HFFc6 (cell line): ENCODE data around the gene BCL7C. TPM values are rescaled to one million over a fixed set of nuclear protein-coding genes. Genes with fewer than 3 reads are reported as not detected.
A peak's percentile ranks its signal among the peaks of the same experiment; 100 is the strongest.
"Not testable (repeated sequence)": the region's sequence is repeated elsewhere in the genome, so short reads cannot be mapped to it uniquely, and the experiment has no call there.

ENCODE experiments used
- DNase-seq: peaks from one replicate; pipeline ENCODE4 v3.0.0-alpha.2; 2018
- H3K27ac Mint-ChIP-seq: 2 replicates; pipeline ENCODE4 v1.8.0; 2020; ENCODE audit warnings: mild to moderate bottlenecking, mixed read lengths
- H3K27me3 Mint-ChIP-seq: 2 replicates; pipeline ENCODE4 v1.8.0; 2021; ENCODE audit warnings: mild to moderate bottlenecking, moderate library complexity, mixed read lengths; ENCODE audit not compliant: insufficient read depth
- H3K36me3 Mint-ChIP-seq: 2 replicates; pipeline ENCODE4 v1.8.0; 2021; ENCODE audit warnings: low read depth, mixed read lengths
- H3K4me1 Mint-ChIP-seq: 2 replicates; pipeline ENCODE4 v1.8.0; 2020; ENCODE audit warnings: low read depth, mixed read lengths
- H3K4me3 Mint-ChIP-seq: 2 replicates; pipeline ENCODE4 v1.8.0; 2020; ENCODE audit warnings: mild to moderate bottlenecking, moderate library complexity, mixed read lengths
- H3K9me3 Mint-ChIP-seq: 2 replicates; pipeline ENCODE4 v1.8.0; 2020; ENCODE audit warnings: mild to moderate bottlenecking, mixed read lengths
- CTCF ChIP-seq: fragments of 200-600 bp; sonication (generic); IDR thresholded peaks from 2 replicates; pipeline ENCODE4 v1.5.0; 2021; ENCODE audit warnings: antibody characterized with exemption, mild to moderate bottlenecking
- long read RNA-seq: library from polyadenylated mRNA; unstranded; transcript quantifications from one replicate; pipeline ENCODE4 v2.0.0, GENCODE V29; 2019
- total RNA-seq, 6 experiments: library from RNA; stranded (reverse); fragmentation: NEBNext Ultra II Directional; extraction: Animal tissue kit (Norgen Biotek cat#: 25700); gene quantifications; 2 replicates in 1 of 6; 3 replicates in 5 of 6; pipeline ENCODE4 v1.2.3, GENCODE V29; 2021

The BCL7C gene
- 10 to 100 TPM; 42.7 to 52.7 (median 48.4) TPM for total RNA-seq
- long read RNA-seq, transcript BCL7C-201 (6 exons, 1,740 nt) = major isoform, 14 of 24 reads
- long read RNA-seq, partial matches to known transcripts = 3 of 24 reads
- long read RNA-seq, other reads (novel, unspliced or antisense) = 3 of 24 reads

DNA sequence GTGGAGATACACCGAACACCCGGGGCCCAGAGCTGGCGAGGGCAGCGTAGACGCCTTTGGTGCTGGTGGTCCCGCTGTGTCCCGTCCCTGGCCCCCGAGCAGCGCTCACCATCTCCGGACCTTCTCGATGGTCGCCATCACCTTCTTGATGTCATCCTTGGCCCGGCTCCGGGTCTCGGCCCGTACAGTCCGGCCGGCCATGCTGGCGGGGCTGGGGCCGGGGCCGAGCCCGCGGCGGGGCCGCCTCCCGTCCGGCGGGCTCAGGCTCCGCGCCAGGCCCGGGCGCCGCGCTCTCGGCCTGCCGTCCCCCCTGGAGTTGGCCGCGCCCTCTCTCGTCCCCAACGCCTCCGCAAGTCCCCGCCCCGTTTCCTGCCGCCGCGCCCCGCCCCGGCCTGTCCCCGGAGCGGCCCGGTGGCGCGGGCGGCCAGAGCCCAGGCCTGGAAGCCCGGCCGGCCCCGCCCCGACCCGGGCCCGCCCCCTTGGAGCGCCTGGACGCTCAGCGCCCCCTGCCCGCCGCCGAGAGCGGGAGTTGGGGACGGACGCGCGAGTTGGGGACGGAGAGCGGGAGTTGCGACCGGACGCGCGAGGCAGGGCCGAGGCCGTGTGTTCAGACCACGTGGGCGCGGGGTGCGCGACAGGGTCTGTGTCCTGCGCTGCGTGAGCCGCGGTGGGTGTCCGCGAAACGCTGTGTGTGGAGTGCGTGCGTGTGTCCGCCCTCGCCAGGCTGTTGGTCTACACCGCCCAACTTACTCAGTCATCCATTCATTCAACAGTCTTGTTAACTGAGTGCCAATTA is at the start of gene BCL7C:
Gene BCL7C, minus strand, starts transcription at position 334 of the 796 bp plus-strand sequence. Its CDS starts 133 bp downstream, at position 201.
- TF ChIP-seq CTCF = peak; percentile 61
- H3K36me3 Mint-ChIP-seq = peaks cover 23% of the 10 kb centered on the region
- no peaks in the 10 kb centered on the region for H3K9me3 Mint-ChIP-seq
- H3K4me1 Mint-ChIP-seq = peaks cover 43% of the 10 kb centered on the region
- H3K27ac Mint-ChIP-seq = peak within 1 kb of the TSS; percentile 100
- DNase-seq = peak; percentile 80
- peak within 1 kb of the TSS; percentile 94 for H3K4me3 Mint-ChIP-seq
- peaks cover 6% of the 10 kb centered on the region; the same call in 1 of the 2 replicates for H3K27me3 Mint-ChIP-seq

- no peaks in the 10 kb centered on the region; the same call in 1 of the 2 replicates for H3K27me3 Mint-ChIP-seq
- no peak for TF ChIP-seq CTCF
- DNase-seq = no peak
- H3K36me3 Mint-ChIP-seq = peaks cover 31% of the 10 kb centered on the region
- peaks cover 29% of the 10 kb centered on the region for H3K4me1 Mint-ChIP-seq
- no peak overlapping the region for H3K27ac Mint-ChIP-seq
- no peak overlapping the region for H3K4me3 Mint-ChIP-seq
- no peaks in the 10 kb centered on the region for H3K9me3 Mint-ChIP-seq
Observed at GRCh38 chr16:30942426-30942806, 48.5 kb upstream of the BCL7C start.

- Mint-ChIP-seq H3K27me3 (no peaks in the 10 kb centered on the region; the same call in 1 of the 2 replicates), H3K4me3 (no peak overlapping the region), H3K27ac (peak overlapping the region; percentile 58), H3K36me3 (peaks cover 31% of the 10 kb centered on the region), H3K9me3 (no peaks in the 10 kb centered on the region), H3K4me1 (peaks cover 30% of the 10 kb centered on the region)
- DNase-seq = peak; percentile 56
- peak; percentile 90 for TF ChIP-seq CTCF
Observed at GRCh38 chr16:30941600-30942425, 47.9 kb upstream of the BCL7C start.

DNA sequence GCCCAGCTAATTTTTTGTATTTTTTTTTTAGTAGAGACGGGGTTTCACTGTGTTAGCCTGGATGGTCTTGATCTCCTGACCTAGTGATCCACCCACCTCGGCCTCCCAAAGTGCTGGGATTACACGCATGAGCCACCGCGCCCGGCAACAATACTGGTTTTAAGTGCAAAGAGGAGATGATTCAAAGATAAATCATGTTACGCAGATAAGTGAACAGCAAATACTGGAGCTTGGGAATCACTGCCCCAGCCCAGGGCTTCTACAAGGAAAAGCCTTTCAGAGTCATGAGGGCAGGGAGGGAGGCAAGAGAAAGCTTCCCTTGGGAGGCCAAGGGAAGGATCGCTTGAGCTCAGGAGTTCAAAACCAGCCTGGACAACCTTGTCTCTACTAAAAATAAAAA is 45.7 kb upstream of the BCL7C start:
- Mint-ChIP-seq H3K4me1 (peaks cover 30% of the 10 kb centered on the region), H3K36me3 (peaks cover 29% of the 10 kb centered on the region), H3K27ac (peak overlapping the region; percentile 96)
- H3K4me3 Mint-ChIP-seq, H3K27me3 Mint-ChIP-seq, DNase-seq, H3K9me3 Mint-ChIP-seq: not testable (repeated sequence)

DNA sequence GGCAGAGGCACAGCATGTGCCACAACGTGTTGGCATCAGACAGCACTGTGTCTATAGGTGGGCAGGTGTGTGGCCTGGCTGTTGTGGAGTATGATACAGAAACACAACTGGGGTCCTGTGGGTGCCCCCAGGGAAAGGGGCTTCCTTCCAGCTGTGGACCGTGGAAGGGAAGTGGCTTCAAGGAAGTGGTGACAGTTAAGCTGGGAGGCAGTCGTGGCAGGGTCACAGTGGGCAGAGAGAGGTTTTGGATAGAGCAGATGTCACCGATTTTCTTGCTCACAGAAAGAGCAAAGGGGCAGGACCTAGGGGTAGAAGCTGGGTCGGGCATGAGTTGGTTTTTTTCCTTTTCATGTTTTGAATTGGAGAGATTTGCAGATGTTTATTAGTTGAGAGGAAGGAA is 43.8 kb upstream of the BCL7C start:
- no peak for DNase-seq
- Mint-ChIP-seq H3K36me3 (peaks cover 22% of the 10 kb centered on the region), H3K4me3 (no peak overlapping the region)

More for the DNA sequence above, 43.8 kb upstream of the BCL7C start:
- peaks cover 30% of the 10 kb centered on the region for H3K4me1 Mint-ChIP-seq
- H3K27ac Mint-ChIP-seq = peak overlapping the region; percentile 16; the same call in 1 of the 2 replicates
- H3K9me3 Mint-ChIP-seq = no peaks in the 10 kb centered on the region
- no peaks in the 10 kb centered on the region for H3K27me3 Mint-ChIP-seq
- no peak for TF ChIP-seq CTCF
